Activated CD8-positive, alpha-beta memory T cell treated with anti-CD3 and anti-CD28 coated beads, Interleukin-2, amount 50 U/mL, for 4 hours (primary cell): Measurements from ENCODE around the gene SLC20A1.
A peak's percentile ranks its signal among the peaks of the same experiment; 100 is the strongest.

Source experiments
- DNase-seq: peaks from one replicate; pipeline ENCODE4 v3.0.0-alpha.2; 2020

Gene SLC20A1

DNA sequence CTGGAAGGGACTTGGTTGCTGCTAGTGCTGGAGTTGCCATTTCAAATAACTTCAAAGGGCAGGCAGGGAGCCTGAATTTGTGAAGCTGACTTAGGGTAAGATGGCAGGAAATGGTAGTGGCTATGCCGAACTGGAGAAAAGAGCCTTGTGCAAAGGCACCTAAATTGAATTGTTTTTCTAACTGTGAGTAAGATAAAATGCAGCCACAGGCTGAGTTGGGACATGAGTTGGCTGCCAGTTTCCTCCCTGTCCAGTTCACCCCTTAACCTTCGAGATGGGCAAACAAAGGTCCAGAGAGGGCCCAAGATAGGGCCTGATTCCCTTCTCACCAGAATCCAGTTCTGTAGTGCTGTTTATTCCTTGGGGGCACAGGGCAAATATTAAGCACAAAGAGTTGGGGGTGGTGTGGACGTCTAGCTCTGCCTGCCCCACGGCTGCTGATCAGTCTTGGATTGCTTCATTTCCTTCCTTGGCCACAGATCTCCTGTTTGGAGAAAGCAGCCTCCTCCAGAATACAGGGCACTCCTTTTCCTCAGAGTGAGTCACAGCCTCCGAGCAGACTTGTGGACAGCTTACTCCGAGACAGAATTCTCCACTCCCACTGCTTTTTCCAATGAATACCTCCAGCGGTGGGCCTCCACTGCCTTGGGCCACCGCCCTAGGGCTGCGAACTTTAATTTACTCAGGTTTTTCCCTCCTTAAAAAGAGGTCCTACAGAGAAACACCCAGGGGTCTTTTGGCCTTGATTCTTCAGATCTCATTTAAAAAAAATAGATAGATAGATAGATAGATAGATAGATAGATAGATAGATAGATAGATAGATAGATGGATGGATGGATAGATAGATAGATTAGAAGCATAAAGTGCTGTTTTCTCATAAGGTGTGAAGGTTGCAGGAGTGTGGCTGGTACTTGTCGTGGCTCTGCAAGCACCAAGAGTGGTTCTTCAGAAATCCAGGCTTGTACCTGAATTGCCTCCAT lies 18.4 kb upstream of the SLC20A1 start:
- no peak for DNase-seq

DNA sequence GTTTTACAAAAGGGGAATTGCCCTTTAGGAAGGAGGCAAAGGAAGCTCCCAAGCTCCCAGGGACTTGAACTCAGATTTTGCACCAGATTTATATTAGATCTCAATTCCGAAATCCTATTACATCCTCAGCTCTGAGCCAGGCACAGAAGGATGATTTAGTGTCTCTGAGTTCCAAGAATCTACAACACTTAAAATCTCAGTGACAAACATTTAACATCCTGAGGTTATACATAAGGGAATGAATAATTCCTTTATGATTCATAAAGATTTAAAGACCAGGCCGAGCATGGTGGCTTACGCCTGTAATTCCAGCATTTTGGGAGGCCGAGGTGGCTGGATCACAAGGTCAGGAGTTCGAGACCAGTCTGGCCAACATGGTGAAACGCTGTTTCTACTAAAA lies 16.5 kb upstream of the SLC20A1 start:
- no peak for DNase-seq

DNA sequence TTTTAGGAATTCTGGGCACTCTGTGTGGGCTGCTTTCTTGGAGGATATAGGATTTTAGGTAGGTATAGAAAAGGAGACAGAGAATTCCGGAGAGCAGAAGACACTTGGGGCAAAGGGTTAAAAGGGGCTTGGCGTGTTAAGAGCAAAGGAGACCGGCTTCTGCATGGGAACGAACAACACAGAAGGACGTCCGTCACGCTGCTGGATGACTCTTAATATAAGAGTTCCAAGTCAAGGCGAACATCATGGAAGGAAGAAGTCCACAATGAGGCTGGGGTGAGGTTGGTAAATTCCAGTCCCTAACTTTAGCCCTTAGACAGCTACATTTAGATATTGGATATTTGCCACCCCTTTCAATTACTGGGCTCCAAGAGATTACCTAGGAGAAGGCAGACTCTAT lies 15.9 kb upstream of the SLC20A1 start:
- no peak for DNase-seq

DNA sequence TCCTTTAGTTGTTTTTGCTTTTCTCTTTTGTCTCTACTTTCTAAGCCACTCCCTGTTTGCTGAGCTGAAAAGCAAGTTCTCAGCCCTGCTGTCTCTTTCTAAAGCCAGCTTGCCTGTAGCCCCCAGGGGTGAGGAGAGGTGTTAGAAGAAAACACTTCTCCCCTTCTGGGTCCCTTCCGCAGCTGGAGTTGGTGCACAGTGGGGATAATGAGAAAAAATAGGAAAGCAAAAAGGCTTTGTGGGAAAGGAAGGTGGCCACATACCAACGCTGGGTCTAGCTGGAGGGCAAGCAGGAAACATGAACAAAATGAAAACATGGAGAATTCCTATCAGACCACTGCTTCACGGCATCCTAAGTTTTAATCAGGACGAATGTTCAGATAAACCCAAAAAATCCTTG lies 15.5 kb upstream of the SLC20A1 start:
- no peak for DNase-seq

DNA sequence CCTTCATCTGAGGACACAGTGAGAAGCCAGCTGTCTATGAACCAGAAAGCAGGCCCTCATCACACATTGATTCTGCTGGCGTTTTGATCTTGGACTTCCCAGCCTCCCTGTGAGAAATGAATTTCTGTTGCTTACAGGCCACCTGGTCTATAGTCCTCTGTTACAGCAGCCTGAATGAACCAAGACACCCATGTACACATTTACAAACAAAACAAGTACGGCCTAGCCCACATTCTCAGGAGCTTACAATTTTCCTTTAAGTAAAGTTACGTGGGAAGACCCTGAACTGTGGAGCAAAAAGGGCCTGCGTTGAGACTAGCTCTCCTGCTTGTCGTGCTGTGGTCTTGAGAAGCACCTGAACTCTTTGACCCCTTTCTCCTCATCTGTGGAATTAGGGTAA lies 12.0 kb upstream of the SLC20A1 start:
- DNase-seq, result no peak

DNA sequence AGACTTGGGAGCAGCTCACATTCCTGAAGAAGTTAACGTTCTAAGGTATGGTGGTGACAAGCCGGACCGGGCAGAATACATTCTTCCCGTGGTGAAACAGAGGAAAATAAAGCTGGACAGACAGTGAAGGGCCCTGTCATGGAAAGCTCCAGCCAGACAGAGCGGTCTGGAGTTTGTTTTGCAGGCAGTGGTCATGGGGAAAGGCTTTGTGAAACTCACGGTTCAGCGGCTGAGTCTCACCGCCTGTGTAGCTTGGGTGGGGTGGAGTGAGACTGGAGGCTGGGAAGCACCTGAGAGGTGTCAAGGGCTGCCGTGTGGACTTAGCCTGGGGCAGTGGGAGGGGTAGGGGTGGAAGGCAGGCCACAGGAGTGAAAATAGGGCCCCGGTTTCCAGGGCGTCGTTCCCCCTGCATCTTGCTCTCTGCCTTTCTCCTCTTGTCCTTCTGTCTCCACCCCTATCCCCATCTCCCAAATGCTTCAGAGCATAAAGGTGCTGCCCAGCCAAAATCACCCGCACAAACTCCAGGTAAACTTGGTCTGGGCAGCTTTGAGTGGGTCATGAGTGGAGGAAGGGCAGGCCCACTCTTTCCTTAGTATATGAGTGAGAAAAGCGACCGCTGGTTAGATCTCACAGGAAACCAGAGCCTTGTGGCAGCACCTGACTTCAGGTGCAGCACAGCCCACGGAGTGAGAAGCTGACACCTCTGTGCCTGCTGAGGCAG lies 11.4 kb upstream of the SLC20A1 start:
- DNase-seq, result peak; percentile 23

DNA sequence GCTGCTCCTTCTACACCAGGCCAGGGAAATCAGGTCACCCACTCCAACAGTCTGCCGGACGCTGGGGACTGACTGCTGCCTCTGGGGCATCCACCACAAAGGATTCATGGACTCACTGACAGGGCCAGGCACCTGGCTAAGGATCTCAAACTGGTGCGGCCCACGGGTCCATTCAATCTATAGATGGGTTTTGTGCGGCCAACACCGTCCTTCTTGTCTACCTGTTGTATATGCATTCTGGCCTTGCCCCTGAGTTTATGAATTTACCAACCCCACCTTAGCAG lies 10.9 kb upstream of the SLC20A1 start:
- no peak for DNase-seq

DNA sequence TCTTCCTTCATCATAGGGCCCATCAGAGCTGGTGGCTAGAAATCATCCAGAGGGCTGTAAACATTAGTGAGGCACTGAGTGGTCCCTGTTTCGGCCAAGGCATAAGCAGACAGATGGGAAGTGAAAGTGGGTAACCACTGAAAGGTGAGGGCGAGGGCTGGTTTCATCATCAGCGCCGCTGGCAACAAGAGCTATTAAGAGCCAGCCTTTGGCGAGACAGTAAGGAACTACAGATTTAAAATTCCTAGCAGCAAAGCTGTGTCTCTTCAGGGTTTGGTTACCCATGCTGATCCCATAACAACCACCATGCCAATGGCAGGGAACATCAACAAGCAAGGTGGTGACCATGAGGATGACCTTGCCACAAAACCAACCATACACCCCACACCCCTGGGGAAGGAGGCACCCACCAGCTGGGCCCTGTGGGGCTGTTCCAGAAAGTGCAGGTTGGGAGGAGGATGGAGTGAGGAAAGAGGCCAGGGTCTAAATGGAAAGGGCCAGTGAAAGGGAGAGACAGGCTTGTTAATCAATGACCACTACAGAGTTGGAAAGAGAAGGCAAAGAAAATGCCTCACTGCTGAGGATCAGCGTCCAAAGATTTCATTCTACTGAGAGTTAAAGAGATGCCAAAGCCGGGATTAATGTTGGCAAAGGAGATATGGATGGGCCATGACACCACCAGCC lies 9.0 kb upstream of the SLC20A1 start:
- peak; percentile 44 for DNase-seq

DNA sequence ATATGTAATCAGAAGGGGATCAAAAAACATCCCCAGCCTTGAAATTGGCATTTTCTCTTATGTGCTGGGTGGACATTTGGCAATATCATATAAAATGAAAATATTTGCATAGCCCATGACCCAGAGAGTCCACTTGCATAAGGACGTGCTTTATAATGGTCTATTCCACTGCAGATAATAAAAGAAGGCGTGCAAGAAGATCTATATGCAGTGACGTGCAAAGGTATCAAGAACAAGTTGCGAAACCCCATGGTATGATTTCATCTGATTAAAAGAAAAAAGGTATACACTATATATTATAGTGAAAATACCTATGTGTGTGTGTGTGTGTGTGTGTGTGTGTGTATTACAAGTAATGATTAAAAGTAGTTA lies 8.5 kb upstream of the SLC20A1 start:
- no peak for DNase-seq

DNA sequence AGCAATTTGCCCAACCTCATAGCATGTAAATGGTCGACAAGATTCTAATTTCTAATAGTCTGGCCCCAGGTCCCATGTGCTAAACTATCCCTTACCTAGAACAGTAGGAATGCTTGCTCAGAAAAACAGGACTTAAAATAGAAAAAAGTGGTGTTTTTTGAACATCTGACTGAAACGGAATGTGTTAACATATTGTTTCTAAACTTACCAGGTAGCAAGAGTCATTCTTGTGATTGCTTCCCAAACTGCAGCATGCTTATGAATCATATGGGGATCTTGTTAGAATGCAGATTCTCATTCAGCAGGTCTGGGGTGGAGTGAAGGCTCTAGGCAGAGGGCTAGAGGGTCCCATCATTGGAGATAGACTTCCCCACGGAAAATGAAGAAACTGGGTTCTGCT lies 5.8 kb upstream of the SLC20A1 start:
- DNase-seq, result no peak

DNA sequence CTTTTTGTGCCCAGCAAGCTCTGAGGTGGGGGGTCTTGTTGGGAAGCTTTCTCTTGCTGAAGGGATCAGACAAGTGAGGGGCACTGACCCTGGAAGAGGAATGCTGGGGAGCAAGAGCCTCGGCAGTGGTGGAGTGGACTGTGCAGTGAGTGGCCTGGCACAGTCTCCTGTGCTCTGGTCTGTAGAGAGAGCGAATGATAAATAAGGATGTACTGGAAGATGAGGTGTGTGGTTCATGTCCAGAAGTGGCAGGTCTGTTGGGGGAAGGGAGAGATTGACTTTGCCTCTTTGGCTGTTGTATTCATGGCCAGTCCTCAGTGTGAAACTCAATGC lies 5.3 kb upstream of the SLC20A1 start:
- no peak for DNase-seq

DNA sequence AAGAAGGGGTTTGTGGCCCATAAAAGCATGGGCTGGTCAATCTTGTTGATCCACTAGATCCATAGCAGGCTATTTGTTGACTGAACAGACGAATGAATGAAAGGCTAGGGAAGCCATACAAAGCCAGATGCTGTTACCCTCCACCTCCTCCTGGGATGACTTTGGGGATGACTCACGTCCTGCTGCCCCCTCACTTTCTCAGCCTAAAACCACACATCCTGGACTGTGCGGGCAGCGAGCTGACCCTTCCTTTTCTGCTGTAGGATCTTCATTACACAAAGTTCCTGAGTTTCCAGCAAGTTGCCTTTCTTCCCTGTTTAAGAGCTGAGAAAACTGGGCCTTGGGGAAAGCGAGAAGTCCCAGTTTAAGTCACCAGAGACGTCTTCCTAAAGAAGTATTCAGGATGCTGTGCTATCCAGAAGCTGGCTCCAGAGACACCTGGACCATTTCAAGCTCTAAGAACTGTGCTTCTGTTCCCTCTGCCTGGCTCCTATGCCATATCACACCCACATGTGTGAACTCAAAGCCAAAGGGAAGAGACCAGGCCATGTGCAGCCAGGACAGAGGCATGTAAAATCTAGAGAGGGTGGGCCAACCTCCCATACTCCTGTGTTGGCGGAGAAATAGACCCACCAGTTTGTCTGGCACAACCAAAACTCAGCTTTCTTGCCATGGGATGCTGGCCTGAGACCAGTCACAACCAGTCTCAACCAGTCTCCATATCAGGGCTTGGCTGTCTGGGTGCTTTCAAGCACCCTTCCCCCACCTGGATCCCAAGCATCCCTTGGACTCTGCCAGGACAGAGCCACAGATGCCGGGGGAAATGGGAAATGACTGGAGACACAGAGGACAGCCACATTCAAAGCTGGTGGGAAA lies 4.7 kb upstream of the SLC20A1 start:
- no peak for DNase-seq

DNA sequence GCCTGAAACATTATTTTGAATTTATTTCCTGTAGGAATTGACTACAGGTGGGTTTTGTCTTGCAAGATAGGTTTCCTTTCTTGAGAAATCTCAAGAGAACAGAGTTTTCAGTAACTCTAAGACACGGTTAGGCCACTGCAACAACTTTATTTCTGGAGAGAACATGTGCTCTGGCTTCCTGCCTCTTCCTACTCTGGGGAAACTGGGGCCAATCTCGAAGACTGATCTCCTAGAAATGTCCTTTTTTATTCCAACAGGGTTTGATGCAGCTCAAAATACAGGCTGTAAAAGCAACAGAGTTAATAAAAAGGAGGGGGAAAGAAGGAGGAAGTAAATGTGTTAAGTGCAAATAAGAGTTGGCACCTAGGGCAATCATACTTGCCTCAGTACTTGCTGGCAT lies 4.0 kb upstream of the SLC20A1 start:
- no peak for DNase-seq

DNA sequence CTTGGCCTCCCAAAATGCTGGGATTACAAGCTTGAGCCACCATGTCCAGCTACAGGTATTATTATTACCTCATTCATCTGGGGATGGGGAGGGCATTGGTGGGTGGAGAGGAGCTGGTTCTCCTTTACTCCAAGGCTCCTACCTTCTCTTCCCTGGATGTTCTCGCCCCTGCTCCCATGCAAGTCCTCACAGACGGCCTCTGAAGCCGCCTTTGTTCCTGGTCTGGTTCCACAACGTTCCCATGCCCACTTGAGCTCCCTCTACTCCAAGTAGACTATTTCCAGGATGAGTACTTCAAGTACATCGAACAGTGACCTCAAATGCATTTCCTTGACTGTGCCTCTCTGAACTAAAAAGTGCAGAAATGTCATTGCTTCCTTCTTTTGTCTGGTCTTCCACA lies 3.2 kb upstream of the SLC20A1 start:
- DNase-seq, result no peak

DNA sequence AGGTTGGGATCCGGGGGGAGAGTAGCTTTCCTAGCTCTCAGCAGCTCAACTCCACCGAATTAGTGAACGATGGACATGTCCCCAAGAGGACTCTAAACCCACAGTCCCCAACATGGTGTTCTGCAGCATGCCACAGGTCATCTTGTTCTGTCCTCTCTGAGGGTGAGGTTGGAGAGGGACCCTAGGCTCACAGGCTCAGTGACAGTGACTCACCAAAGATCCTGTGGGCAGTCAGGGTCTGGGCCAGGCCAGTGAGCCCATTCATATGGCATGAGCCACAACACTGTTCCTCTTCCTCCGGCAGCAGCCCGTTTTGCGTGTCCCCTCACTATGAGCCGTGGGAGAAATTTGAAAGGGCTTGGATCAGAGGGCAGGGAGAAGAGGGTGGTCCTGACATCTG lies 2.8 kb upstream of the SLC20A1 start:
- no peak for DNase-seq

DNA sequence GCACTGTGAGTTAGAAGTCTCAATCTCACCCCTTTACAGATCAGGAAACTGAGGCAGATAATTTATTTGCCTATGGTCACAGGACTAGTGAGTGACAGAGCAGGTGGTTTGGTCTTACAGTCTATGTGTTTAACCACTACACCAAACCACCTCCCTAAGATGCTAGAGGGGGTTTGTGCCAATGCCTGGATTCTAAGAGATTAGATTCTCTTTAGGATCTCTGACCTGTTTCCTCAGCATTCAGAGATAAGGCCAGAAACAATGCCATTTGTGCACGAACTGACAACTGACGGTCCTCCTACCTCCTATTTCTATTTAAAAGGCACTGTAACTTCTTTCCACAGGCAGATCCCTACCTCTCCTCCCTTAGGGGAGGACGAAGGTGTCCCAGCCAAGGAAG lies 2.3 kb upstream of the SLC20A1 start:
- no peak for DNase-seq

DNA sequence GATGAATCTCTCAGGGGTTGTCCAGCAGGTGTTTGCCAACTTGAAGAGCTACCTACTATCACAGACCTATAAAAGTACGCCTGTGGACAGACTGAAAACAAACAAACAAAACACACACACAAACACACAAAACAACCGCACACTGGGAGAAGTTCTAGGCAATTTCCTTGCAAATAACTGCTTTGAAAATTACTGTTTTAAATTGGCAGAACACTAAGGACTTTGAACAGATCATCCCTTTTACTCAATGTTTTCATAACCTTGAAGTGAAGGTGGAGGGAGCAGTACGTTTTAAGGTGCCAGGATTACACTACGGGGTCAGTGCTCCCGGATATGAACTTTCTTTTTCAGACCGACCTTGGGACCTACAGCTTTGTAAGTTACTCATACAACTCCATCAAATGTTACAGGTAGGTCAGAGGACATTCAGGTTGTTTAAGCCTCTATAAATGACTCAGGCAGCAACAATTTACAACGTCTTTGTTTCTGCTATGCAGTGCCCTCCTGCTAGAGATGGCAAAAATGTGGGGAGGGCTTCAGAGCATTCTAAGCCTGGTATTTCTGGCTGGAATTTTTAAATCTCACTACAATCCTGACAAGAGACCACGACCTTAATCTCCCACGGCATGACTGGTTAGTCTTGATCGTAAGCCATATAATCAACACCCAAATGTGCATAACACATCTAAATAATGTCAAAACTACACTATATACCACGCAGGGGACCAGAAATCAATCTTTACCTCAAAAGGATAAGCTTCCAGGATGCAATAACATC lies 1.4 kb upstream of the SLC20A1 start:
- DNase-seq, result no peak

DNA sequence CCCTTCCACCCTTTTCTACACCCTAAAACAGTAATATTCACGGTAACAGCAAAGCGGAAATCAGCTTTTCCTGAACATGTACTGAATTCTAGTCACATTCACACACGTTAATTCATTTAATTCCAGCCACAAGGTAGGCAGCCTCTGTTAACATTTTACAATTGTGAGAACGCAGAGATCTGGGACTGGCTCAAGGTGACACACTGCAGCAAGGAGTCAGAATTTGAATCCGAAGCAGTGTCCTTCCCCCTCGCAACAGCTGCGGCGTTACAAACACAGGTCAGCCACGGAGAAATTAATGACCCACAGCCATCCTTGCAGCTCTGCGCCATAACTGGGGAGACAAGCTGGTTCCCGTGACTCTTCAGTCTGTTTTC lies 818 bp upstream of the SLC20A1 start:
- DNase-seq, result no peak

DNA sequence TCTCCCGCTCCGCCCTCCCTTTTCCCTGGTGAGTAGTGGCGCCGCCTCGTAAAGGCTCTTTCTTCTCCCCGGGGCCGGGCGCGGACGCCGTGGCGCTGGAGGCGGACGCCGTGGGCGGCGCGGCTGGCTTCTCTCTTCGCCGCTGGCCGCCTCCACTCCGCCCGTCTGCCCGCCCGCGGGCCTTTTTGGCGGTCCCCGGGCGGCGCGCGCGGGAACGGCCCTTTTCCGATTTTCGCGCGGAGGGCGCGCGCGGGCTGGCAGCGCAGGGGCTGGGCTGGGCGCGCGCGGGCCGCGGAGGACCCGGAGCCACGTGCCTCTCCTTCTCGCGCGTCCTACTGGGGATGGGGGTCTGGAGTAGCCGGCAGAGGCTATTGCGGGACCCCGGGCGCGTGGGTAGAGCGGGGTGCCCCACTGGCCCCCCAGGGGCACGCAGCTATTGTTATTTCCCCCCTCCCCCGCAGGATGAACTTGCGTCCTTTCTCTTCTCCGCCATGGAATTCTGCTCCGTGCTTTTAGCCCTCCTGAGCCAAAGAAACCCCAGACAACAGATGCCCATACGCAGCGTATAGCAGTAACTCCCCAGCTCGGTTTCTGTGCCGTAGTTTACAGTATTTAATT lies 472 bp downstream of the SLC20A1 start:
- DNase-seq, result peak; percentile 62

DNA sequence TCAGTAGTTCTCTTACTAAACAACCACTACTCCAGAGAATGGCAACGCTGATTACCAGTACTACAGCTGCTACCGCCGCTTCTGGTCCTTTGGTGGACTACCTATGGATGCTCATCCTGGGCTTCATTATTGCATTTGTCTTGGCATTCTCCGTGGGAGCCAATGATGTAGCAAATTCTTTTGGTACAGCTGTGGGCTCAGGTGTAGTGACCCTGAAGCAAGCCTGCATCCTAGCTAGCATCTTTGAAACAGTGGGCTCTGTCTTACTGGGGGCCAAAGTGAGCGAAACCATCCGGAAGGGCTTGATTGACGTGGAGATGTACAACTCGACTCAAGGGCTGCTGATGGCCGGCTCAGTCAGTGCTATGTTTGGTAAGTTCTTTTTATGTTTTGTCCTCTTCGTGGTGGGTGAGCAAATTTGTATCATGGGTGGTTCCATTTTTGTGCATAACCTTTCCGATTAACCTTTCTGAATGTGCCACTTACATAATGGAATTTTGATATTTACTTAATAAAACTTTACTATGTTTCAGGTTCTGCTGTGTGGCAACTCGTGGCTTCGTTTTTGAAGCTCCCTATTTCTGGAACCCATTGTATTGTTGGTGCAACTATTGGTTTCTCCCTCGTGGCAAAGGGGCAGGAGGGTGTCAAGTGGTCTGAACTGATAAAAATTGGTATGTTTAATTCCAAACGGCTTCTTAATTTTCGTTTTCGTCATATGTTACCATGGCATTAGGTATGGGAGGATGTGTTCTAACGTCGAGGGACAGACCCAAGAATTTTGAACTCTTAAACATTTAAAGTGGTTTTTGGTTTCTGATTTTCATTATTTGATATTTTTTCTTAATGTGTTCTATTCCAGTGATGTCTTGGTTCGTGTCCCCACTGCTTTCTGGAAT lies 1.3 kb downstream of the SLC20A1 start:
- DNase-seq, result no peak

DNA sequence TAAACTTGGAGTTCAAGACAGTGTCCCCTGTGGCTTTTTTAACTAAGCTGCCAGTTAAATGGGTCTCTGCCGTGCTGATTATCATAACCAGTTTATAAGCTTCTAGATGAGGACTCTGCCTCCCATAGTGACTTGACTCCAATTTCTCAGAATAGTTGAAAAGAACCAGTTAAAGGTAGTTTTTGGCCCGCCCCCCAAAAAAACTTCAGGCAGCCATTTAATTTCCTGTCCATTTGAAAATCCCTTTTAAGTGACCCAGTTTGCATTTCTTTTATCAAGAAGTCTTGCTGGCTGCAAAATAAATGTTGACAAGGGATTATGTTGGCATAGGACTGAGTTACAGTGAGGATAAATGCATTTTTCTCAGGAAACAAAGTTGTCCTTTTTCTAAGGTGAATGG lies 2.3 kb downstream of the SLC20A1 start:
- no peak for DNase-seq
